GM23338 (cell line): ENCODE results near the gene NFIC. TPM values are rescaled to one million over a fixed set of nuclear protein-coding genes. Genes with fewer than 3 reads are reported as not detected.

Source experiments
- ATAC-seq: fragments of 200-7000 bp; cut with Tn5 transposase; 3 replicates; pipeline ENCODE4 v1.9.1; 2020
- DNase-seq: peaks from one replicate; pipeline ENCODE4 v3.0.0-alpha.2; 2015; ENCODE audit warnings: low spot score
- H2AFZ ChIP-seq: fragments of 200-600 bp; sonication (generic); 2 replicates; pipeline ENCODE4 v1.8.0; 2016; ENCODE audit warnings: antibody characterized with exemption, mild to moderate bottlenecking, moderate library complexity
- H3F3A ChIP-seq: fragments of 200-600 bp; sonication (generic); replicated peaks from 2 replicates; pipeline ENCODE4 v1.8.0; 2017; ENCODE audit warnings: antibody characterized with exemption, mixed run types, low read depth
- H3K27ac ChIP-seq: fragments of 200-600 bp; sonication (generic); 2 replicates; pipeline ENCODE4 v1.6.1; 2016; ENCODE audit warnings: low read depth
- H3K27me3 ChIP-seq: fragments of 200-600 bp; sonication (generic); 2 replicates; pipeline ENCODE4 v1.8.0; 2016; ENCODE audit warnings: mild to moderate bottlenecking, mixed run types, moderate library complexity; ENCODE audit not compliant: insufficient read depth
- H3K36me3 ChIP-seq: fragments of 200-600 bp; sonication (generic); 2 replicates; pipeline ENCODE4 v1.8.0; 2016; ENCODE audit warnings: mild to moderate bottlenecking; ENCODE audit not compliant: insufficient read depth
- H3K4me1 ChIP-seq: fragments of 200-600 bp; sonication (generic); 2 replicates; pipeline ENCODE4 v1.8.0; 2016; ENCODE audit warnings: mild to moderate bottlenecking, moderate library complexity; ENCODE audit not compliant: insufficient read depth
- H3K4me2 ChIP-seq: fragments of 200-600 bp; sonication (generic); 2 replicates; pipeline ENCODE4 v1.7.1; 2017; ENCODE audit warnings: mixed run types
- H3K4me3 ChIP-seq: fragments of 200-600 bp; sonication (generic); 2 replicates; pipeline ENCODE4 v1.6.1; 2016; ENCODE audit warnings: mixed run types
- H3K79me2 ChIP-seq: fragments of 200-600 bp; sonication (generic); replicated peaks from 2 replicates; pipeline ENCODE4 v1.8.0; 2017; ENCODE audit warnings: mild to moderate bottlenecking; ENCODE audit not compliant: insufficient read depth
- H3K9me2 ChIP-seq: fragments of 200-600 bp; sonication (generic); 2 replicates; pipeline ENCODE4 v1.8.0; 2017; ENCODE audit not compliant: insufficient read depth
- H4K20me1 ChIP-seq: fragments of 200-600 bp; sonication (generic); replicated peaks from 2 replicates; pipeline ENCODE4 v1.8.0; 2017; ENCODE audit warnings: mild to moderate bottlenecking; ENCODE audit not compliant: insufficient read depth
- H3K27ac Mint-ChIP-seq: 2 replicates; pipeline ENCODE4 v1.8.0; 2020; ENCODE audit warnings: inconsistent platforms, mild to moderate bottlenecking, moderate library complexity, mixed read lengths
- H3K27me3 Mint-ChIP-seq: 3 replicates; pipeline ENCODE4 v1.8.0; 2022; ENCODE audit warnings: low read depth, mild to moderate bottlenecking, moderate library complexity, mixed read lengths, inconsistent platforms; ENCODE audit not compliant: insufficient read depth, poor library complexity
- H3K36me3 Mint-ChIP-seq: 3 replicates; pipeline ENCODE4 v1.8.0; 2021; ENCODE audit warnings: low read depth, mild to moderate bottlenecking, inconsistent platforms, moderate library complexity, mixed read lengths
- H3K4me1 Mint-ChIP-seq: 3 replicates; pipeline ENCODE4 v1.8.0; 2020; ENCODE audit warnings: mild to moderate bottlenecking, inconsistent platforms, mixed read lengths
- H3K4me3 Mint-ChIP-seq: 3 replicates; pipeline ENCODE4 v1.8.0; 2021; ENCODE audit warnings: moderate library complexity, mild to moderate bottlenecking, inconsistent platforms, mixed read lengths
- H3K9me3 Mint-ChIP-seq: 3 replicates; pipeline ENCODE4 v1.8.0; 2020; ENCODE audit warnings: moderate library complexity, mild to moderate bottlenecking, inconsistent platforms, mixed read lengths
- CREB1 ChIP-seq: fragments of 250-450 bp; sonication (Bioruptor Pico); IDR thresholded peaks from 2 replicates; pipeline ENCODE4 v1.5.0; 2020; ENCODE audit warnings: low read depth, mild to moderate bottlenecking, moderate library complexity
- EZH2phosphoT487 ChIP-seq: fragments of 200-600 bp; sonication (generic); IDR thresholded peaks from one replicate; pipeline ENCODE4 v1.8.1; 2018; ENCODE audit warnings: antibody characterized with exemption; ENCODE audit not compliant: unreplicated experiment
- JUNB ChIP-seq: IDR thresholded peaks from one replicate; pipeline ENCODE4 v1.6.1; 2016; ENCODE audit warnings: antibody characterized with exemption; ENCODE audit not compliant: unreplicated experiment
- POLR2AphosphoS5 ChIP-seq: IDR thresholded peaks from 2 replicates; pipeline ENCODE4 v1.6.1; 2016; ENCODE audit warnings: antibody characterized with exemption, low read depth
- STAT1 ChIP-seq: IDR thresholded peaks from one replicate; pipeline ENCODE4 v1.6.1; 2016; ENCODE audit warnings: antibody characterized with exemption; ENCODE audit not compliant: unreplicated experiment
- ZNF331 ChIP-seq: fragments of 250-450 bp; sonication (Bioruptor Pico); IDR thresholded peaks from 2 replicates; pipeline ENCODE4 v1.5.0; 2020; ENCODE audit warnings: low read depth, mild to moderate bottlenecking, moderate library complexity
- polyA plus RNA-seq: library from polyadenylated mRNA; unstranded; fragments of >200 nt; fragmentation: Nextera tagmentation; extraction: Ambion mirVana; gene quantifications from 2 replicates; pipeline ENCODE4 v1.2.1, GENCODE V29; 2016
- total RNA-seq: library from RNA; depleted of rRNA; stranded (reverse); fragments of >200 nt; shearing (Covaris generic); gene quantifications from 2 replicates; pipeline ENCODE4 v1.2.3, GENCODE V29; 2014
- TF ChIP-seq, protein P1 (sequence below): IDR thresholded peaks from one replicate; pipeline ENCODE4 v1.6.1; 2018; ENCODE audit warnings: antibody characterized with exemption; ENCODE audit not compliant: unreplicated experiment
- TF ChIP-seq, protein P2 (sequence below): IDR thresholded peaks from 2 replicates; pipeline ENCODE4 v1.6.1; 2016; ENCODE audit warnings: antibody characterized with exemption

The NFIC gene
- total and polyA plus RNA-seq, 2 experiments from 2014 or later = 1.3 to 5.3 TPM

DNA sequence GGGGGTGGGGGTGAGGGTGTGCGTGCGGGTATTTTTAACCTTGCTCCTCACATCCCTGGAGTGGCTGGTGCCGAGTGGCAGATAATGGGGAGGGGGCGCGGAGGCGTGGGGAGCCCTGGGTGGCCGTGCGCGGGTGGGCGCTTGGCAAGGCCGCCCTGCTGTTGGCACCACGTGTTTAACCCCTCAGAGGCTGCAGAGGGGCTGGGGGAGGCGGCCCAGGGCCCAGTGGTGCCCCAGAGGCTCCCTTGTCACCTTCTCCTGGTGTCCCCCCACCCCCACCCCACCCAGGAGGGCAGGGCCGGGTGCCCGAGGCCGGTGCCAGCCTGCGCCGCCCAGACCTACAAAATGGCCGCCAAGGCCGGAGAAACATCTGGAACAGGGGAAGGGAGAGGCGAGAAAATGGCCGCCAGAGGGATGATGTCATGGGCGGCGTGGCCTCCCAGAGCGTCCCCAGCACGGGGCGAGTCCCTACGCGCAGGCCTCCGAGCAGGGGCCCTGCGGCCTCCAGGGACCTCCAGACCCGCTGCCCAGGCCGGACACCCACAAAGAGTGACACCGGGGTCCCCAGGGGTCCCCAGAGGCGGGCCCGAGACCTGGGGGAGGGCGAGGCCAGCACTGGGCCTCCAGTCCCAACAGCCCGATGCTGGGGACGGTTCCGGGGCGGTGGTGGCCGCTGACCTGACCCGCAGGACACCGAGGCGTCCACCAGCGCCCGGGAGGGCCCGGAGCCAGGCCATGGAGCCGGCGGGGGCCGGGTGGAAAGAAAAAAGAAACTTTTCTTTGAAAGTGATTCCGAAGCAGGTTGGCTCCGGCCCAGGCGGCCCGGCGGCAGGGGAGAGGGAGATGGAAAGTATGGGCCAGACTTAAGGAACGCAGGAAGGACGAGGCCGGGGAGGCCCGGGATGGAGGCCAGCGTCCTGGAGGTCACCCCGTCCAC is 38.2 kb downstream of the NFIC start (continued):
- TF ChIP-seq, protein P1, sequence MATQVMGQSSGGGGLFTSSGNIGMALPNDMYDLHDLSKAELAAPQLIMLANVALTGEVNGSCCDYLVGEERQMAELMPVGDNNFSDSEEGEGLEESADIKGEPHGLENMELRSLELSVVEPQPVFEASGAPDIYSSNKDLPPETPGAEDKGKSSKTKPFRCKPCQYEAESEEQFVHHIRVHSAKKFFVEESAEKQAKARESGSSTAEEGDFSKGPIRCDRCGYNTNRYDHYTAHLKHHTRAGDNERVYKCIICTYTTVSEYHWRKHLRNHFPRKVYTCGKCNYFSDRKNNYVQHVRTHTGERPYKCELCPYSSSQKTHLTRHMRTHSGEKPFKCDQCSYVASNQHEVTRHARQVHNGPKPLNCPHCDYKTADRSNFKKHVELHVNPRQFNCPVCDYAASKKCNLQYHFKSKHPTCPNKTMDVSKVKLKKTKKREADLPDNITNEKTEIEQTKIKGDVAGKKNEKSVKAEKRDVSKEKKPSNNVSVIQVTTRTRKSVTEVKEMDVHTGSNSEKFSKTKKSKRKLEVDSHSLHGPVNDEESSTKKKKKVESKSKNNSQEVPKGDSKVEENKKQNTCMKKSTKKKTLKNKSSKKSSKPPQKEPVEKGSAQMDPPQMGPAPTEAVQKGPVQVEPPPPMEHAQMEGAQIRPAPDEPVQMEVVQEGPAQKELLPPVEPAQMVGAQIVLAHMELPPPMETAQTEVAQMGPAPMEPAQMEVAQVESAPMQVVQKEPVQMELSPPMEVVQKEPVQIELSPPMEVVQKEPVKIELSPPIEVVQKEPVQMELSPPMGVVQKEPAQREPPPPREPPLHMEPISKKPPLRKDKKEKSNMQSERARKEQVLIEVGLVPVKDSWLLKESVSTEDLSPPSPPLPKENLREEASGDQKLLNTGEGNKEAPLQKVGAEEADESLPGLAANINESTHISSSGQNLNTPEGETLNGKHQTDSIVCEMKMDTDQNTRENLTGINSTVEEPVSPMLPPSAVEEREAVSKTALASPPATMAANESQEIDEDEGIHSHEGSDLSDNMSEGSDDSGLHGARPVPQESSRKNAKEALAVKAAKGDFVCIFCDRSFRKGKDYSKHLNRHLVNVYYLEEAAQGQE = no peak
- TF ChIP-seq JUNB (no peak), STAT1 (no peak), EZH2phosphoT487 (no peak), ZNF331 (CRISPR knock-in tag) (no peak)
- TF ChIP-seq, protein P2, sequence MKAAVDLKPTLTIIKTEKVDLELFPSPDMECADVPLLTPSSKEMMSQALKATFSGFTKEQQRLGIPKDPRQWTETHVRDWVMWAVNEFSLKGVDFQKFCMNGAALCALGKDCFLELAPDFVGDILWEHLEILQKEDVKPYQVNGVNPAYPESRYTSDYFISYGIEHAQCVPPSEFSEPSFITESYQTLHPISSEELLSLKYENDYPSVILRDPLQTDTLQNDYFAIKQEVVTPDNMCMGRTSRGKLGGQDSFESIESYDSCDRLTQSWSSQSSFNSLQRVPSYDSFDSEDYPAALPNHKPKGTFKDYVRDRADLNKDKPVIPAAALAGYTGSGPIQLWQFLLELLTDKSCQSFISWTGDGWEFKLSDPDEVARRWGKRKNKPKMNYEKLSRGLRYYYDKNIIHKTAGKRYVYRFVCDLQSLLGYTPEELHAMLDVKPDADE = no peak

DNA sequence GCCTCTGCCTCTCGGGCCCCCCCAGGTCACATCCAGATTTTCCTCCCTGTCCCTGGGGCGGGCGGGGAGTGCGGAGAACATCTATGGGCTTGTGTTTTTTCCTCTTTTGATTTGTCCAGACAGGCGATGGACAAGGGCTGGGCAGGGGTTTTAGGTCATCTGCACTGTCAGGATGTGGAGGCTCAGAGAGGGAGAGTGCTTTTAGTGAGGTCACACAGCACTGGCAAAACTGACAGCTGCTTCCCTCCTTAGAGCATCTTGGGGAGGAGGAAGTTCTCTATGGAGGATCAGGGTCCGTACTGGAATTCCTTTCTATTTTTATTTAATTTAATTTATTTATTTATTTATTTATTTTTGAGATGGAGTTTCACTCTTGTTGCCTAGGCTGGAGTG is 38.9 kb downstream of the NFIC start:
- Histone ChIP-seq H3F3A (no peaks in the 10 kb centered on the region), H3K4me2 (no peak overlapping the region), H3K27ac (no peak overlapping the region), H4K20me1 (no peaks in the 10 kb centered on the region), H3K79me2 (no peaks in the 10 kb centered on the region), H3K36me3 (no peaks in the 10 kb centered on the region), H3K9me2 (no peaks in the 10 kb centered on the region), H3K4me1 (no peaks in the 10 kb centered on the region), H3K4me3 (no peak overlapping the region), H3K27me3 (no peaks in the 10 kb centered on the region), H2AFZ (peak overlapping the region; percentile 96; the same call in 1 of the 2 replicates)
- H3K9me3 Mint-ChIP-seq = peaks cover 4% of the 10 kb centered on the region; the same call in 2 of the 3 replicates
- H3K27me3 Mint-ChIP-seq = peaks cover 18% of the 10 kb centered on the region
- TF ChIP-seq, protein P1 = no peak
- TF ChIP-seq STAT1 = no peak
- TF ChIP-seq, protein P2 = no peak
- no peak for TF ChIP-seq CREB1 (CRISPR knock-in tag)
- no peak for TF ChIP-seq EZH2phosphoT487
- no peak for TF ChIP-seq POLR2AphosphoS5
- no peak for TF ChIP-seq JUNB
- no peak overlapping the region for H3K4me3 Mint-ChIP-seq
- DNase-seq (no peak), ATAC-seq (no peak)
- H3K36me3 Mint-ChIP-seq = no peaks in the 10 kb centered on the region
- no peak overlapping the region for H3K27ac Mint-ChIP-seq
- H3K4me1 Mint-ChIP-seq = peaks cover 7% of the 10 kb centered on the region; the same call in 2 of the 3 replicates
